Naive thymus-derived CD4-positive, alpha-beta T cell (primary cell): Measurements from ENCODE around the gene ZNHIT2. TPM values are rescaled to one million over a fixed set of nuclear protein-coding genes. Genes with fewer than 3 reads are reported as not detected.

ENCODE experiments used
- ATAC-seq: fragments of 150-1000 bp; cut with Tn5 transposase; 2 replicates; pipeline ENCODE4 v1.10.0; 2021; ENCODE audit warnings: mild to moderate bottlenecking, moderate library complexity
- CTCF ChIA-PET: fragments of 350-600 bp; sonication (Branson Sonifier 250); formaldehyde crosslinking; loops from one replicate; lab custom pipeline; 2021; ENCODE audit warnings: antibody characterized with exemption; lab: Charles Lee
- POLR2A ChIA-PET: fragments of 350-600 bp; sonication (Branson Sonifier 250); formaldehyde crosslinking; loops from one replicate; lab custom pipeline; 2021; ENCODE audit warnings: antibody characterized with exemption, inconsistent platforms; lab: Charles Lee
- DNase-seq, 9 donors: peaks; one replicate each; pipeline versions ENCODE4 v3.0.0 to v3.0.0-alpha.2; 2020 to 2022; ENCODE audit warnings: mixed read lengths in 1 of 9
- H3K27ac ChIP-seq: one replicate; pipeline ENCODE4 v1.7.0; 2013; ENCODE audit warnings: mild to moderate bottlenecking, low read depth, low read length, moderate library complexity
- H3K27me3 ChIP-seq, 2 donors: one replicate each; pipeline ENCODE4 v1.7.0; 2013; ENCODE audit warnings: low read length in 2 of 2, mild to moderate bottlenecking in 2 of 2, moderate library complexity in 2 of 2; ENCODE audit not compliant: control insufficient read depth in 2 of 2, insufficient read depth in 2 of 2
- H3K36me3 ChIP-seq, 3 experiments: 1 replicate in 2 of 3; 2 replicates in 1 of 3; pipeline ENCODE4 v1.7.0; 2013; ENCODE audit warnings: low read length in 3 of 3, mild to moderate bottlenecking in 3 of 3, moderate library complexity in 1 of 3; ENCODE audit not compliant: insufficient read depth in 3 of 3, control insufficient read depth in 2 of 3
- H3K4me1 ChIP-seq, 2 donors: one replicate each; pipeline ENCODE4 v1.7.0; 2013; ENCODE audit warnings: low read length in 2 of 2, mild to moderate bottlenecking in 2 of 2, moderate library complexity in 1 of 2; ENCODE audit not compliant: control insufficient read depth in 2 of 2, insufficient read depth in 2 of 2
- H3K4me3 ChIP-seq: 2 replicates; pipeline ENCODE4 v1.7.0; 2013; ENCODE audit warnings: mild to moderate bottlenecking, low read length
- H3K9me3 ChIP-seq, 3 experiments: 1 replicate in 2 of 3; 2 replicates in 1 of 3; pipeline ENCODE4 v1.7.0; 2013; ENCODE audit warnings: low read length in 3 of 3; ENCODE audit not compliant: control insufficient read depth in 2 of 3
- H3K27ac Mint-ChIP-seq, 9 donors: one replicate each; pipeline ENCODE4 v1.8.0; 2020 to 2022; ENCODE audit warnings: mixed read lengths in 9 of 9, mild to moderate bottlenecking in 8 of 9, moderate library complexity in 5 of 9, inconsistent platforms in 2 of 9
- H3K27me3 Mint-ChIP-seq, 5 donors: one replicate each; pipeline ENCODE4 v1.8.0; 2021 to 2022; ENCODE audit warnings: mixed read lengths in 5 of 5, mild to moderate bottlenecking in 1 of 5
- H3K36me3 Mint-ChIP-seq, 5 donors: one replicate each; pipeline ENCODE4 v1.8.0; 2020 to 2022; ENCODE audit warnings: mixed read lengths in 5 of 5, mild to moderate bottlenecking in 3 of 5, inconsistent platforms in 1 of 5
- H3K4me1 Mint-ChIP-seq, 7 donors: one replicate each; pipeline ENCODE4 v1.8.0; 2020 to 2022; ENCODE audit warnings: mixed read lengths in 7 of 7, mild to moderate bottlenecking in 3 of 7, inconsistent platforms in 1 of 7
- H3K4me3 Mint-ChIP-seq, 10 donors: one replicate each; pipeline ENCODE4 v1.8.0; 2020 to 2022; ENCODE audit warnings: mild to moderate bottlenecking in 10 of 10, mixed read lengths in 10 of 10, moderate library complexity in 6 of 10, inconsistent platforms in 2 of 10
- H3K9me3 Mint-ChIP-seq, 11 donors: one replicate each; pipeline ENCODE4 v1.8.0; 2020 to 2022; ENCODE audit warnings: mixed read lengths in 11 of 11, mild to moderate bottlenecking in 4 of 11, inconsistent platforms in 1 of 11, moderate library complexity in 1 of 11
- intact Hi-C, 2 donors: fragments of 100-400 bp; cut with micrococcal nuclease; formaldehyde crosslinking; loops; one replicate each; pipeline ENCODE4 v1.15.1; 2023
- polyA plus RNA-seq, 2 donors: library from polyadenylated mRNA; unstranded; fragments of 300-500 nt; fragmentation: Illumina TruSeq; gene quantifications; one replicate each; pipeline ENCODE4 v1.2.3, GENCODE V29; 2021
- total RNA-seq, 6 experiments: library from RNA in 5 of 6; stranded (reverse) in 5 of 6; gene quantifications; 1 replicate in 5 of 6; 2 replicates in 1 of 6; pipeline ENCODE4 v1.2.3 and lab custom pipeline; 2021 to 2026

ZNHIT2 gene
- total and polyA plus RNA-seq, 7 experiments from 2014 or later: 9.9 to 35.6 (median 14.3) TPM

GRCh38 chr11:65085446-65085845, 32.1 kb downstream of the ZNHIT2 start:
- ATAC-seq (no peak), DNase-seq (no peak)
- H3K9me3 ChIP-seq: no peaks in the 10 kb centered on the region
- H3K27ac ChIP-seq: peak overlapping the region; percentile 86
- peaks cover 20 to 43% (median 27%) of the 10 kb centered on the region in 7 donors for H3K4me1 Mint-ChIP-seq
- H3K36me3 ChIP-seq: peaks cover 0 to 43% (median 11%) of the 10 kb centered on the region in 3 experiments
- H3K4me1 ChIP-seq: peaks cover 13 to 14% of the 10 kb centered on the region in 2 donors
- CTCF ChIA-PET: interaction anchor here (0.8 to 1.4 kb wide), 3 partner anchors 14 to 71 kb away, joined by 3 to 7 read pairs (median 4); partner anchors contain the start of gene ARL2
- peaks cover 0 to 4% (median 0%) of the 10 kb centered on the region in 5 donors for H3K27me3 Mint-ChIP-seq
- H3K4me3 Mint-ChIP-seq: peak overlapping the region; percentile 88 to 99 (median 93)
- peak overlapping the region; percentile 9 to 99 (median 97) for H3K27ac Mint-ChIP-seq
- intact Hi-C loops: loop anchor here in 1 of 2 donors (10.0 kb wide), 1 partner anchor 241 kb away; the partner anchor contains the start of gene CDC42BPG
- peaks cover 0 to 9% (median 0%) of the 10 kb centered on the region in 11 donors for H3K9me3 Mint-ChIP-seq
- POLR2A ChIA-PET: interaction anchor here (0.7 to 3.2 kb wide), 8 partner anchors 10 to 71 kb away, joined by 3 to 22 read pairs (median 4); partner anchors contain the start of genes FAU, MRPL49, SYVN1 and VPS51
- H3K4me3 ChIP-seq: no peak overlapping the region
- H3K36me3 Mint-ChIP-seq: peaks cover 0 to 26% (median 17%) of the 10 kb centered on the region in 5 donors
- H3K27me3 ChIP-seq: no peaks in the 10 kb centered on the region

GRCh38 chr11:65084598-65085375, 32.7 kb downstream of the ZNHIT2 start:
- no peak for DNase-seq
- peaks cover 0 to 43% (median 11%) of the 10 kb centered on the region in 3 experiments for H3K36me3 ChIP-seq
- H3K27me3 Mint-ChIP-seq: peaks cover 0 to 4% (median 0%) of the 10 kb centered on the region in 5 donors
- H3K4me1 Mint-ChIP-seq: peaks cover 20 to 46% (median 27%) of the 10 kb centered on the region in 7 donors
- ATAC-seq: no peak
- POLR2A ChIA-PET: interaction anchor here (0.8 to 3.2 kb wide), 7 partner anchors 10 to 56 kb away, joined by 3 to 22 read pairs (median 5); partner anchors contain the start of genes FAU, MRPL49, SYVN1 and VPS51
- H3K27ac ChIP-seq: peak overlapping the region; percentile 86
- H3K27ac Mint-ChIP-seq: peak overlapping the region; percentile 94 to 99 (median 97)
- no peaks in the 10 kb centered on the region for H3K27me3 ChIP-seq
- CTCF ChIA-PET: interaction anchor here (0.8 to 1.4 kb wide), 3 partner anchors 15 to 71 kb away, joined by 3 to 7 read pairs (median 4); partner anchors contain the start of gene ARL2
- peak overlapping the region; percentile 88 to 99 (median 93) for H3K4me3 Mint-ChIP-seq
- peak overlapping the region; percentile 61 for H3K4me3 ChIP-seq
- peaks cover 0 to 10% (median 0%) of the 10 kb centered on the region in 11 donors for H3K9me3 Mint-ChIP-seq
- intact Hi-C loops: loop anchor here (1.0 to 10.0 kb wide), 14 partner anchors 12 to 240 kb away; partner anchors contain the start of genes FAU (in 2 of the 2), MRPL49 (in 2 of the 2), PPP2R5B (in 2 of the 2) and SNX15 (in 2 of the 2)
- peaks cover 0 to 29% (median 17%) of the 10 kb centered on the region in 5 donors for H3K36me3 Mint-ChIP-seq
- peaks cover 13 to 14% of the 10 kb centered on the region in 2 donors for H3K4me1 ChIP-seq
- no peaks in the 10 kb centered on the region for H3K9me3 ChIP-seq

GRCh38 chr11:65083834-65084597, 33.5 kb downstream of the ZNHIT2 start, which contains the start of the genes CDCA5 and ZFPL1:
TSS of gene CDCA5 (minus strand) at chr11:65084040. CDS start at chr11:65083978, 62 bp downstream.
TSS of gene ZFPL1 (plus strand) at chr11:65084222. CDS start at chr11:65084699, 477 bp downstream.
- intact Hi-C loops: loop anchor here (1.0 to 10.0 kb wide), 14 partner anchors 12 to 239 kb away; partner anchors contain the start of genes FAU (in 2 of the 2), MRPL49 (in 2 of the 2), PPP2R5B (in 2 of the 2) and SNX15 (in 2 of the 2)
- ChIA-PET CTCF (interaction anchor here (1.3 kb wide), 1 partner anchor 34 kb away, joined by 3 read pairs; no protein-coding TSS in a partner anchor), POLR2A (interaction anchor here (0.7 to 1.6 kb wide), 6 partner anchors 12 to 194 kb away, joined by 3 to 4 read pairs (median 4); partner anchors contain the start of genes ARL2, TM7SF2 and VPS51)
- H3K4me3 ChIP-seq: peak within 1 kb of the TSS; percentile 61
- no peaks in the 10 kb centered on the region for H3K27me3 ChIP-seq
- peak within 1 kb of the TSS; percentile 86 for H3K27ac ChIP-seq
- H3K27me3 Mint-ChIP-seq: peaks cover 0 to 4% (median 0%) of the 10 kb centered on the region in 5 donors
- H3K9me3 Mint-ChIP-seq: peaks cover 0 to 10% (median 0%) of the 10 kb centered on the region in 11 donors
- peaks cover 13 to 14% of the 10 kb centered on the region in 2 donors for H3K4me1 ChIP-seq
- ATAC-seq (peak; percentile 96), DNase-seq (peak; percentile 94 to 98 (median 97))
- peaks cover 0 to 36% (median 11%) of the 10 kb centered on the region in 3 experiments for H3K36me3 ChIP-seq
- H3K36me3 Mint-ChIP-seq: peaks cover 0 to 26% (median 14%) of the 10 kb centered on the region in 5 donors
- peak within 1 kb of the TSS; percentile 88 to 99 (median 93) for H3K4me3 Mint-ChIP-seq
- peaks cover 20 to 49% (median 27%) of the 10 kb centered on the region in 7 donors for H3K4me1 Mint-ChIP-seq
- H3K9me3 ChIP-seq: no peaks in the 10 kb centered on the region
- peak within 1 kb of the TSS; percentile 94 to 99 (median 97) for H3K27ac Mint-ChIP-seq

DNA sequence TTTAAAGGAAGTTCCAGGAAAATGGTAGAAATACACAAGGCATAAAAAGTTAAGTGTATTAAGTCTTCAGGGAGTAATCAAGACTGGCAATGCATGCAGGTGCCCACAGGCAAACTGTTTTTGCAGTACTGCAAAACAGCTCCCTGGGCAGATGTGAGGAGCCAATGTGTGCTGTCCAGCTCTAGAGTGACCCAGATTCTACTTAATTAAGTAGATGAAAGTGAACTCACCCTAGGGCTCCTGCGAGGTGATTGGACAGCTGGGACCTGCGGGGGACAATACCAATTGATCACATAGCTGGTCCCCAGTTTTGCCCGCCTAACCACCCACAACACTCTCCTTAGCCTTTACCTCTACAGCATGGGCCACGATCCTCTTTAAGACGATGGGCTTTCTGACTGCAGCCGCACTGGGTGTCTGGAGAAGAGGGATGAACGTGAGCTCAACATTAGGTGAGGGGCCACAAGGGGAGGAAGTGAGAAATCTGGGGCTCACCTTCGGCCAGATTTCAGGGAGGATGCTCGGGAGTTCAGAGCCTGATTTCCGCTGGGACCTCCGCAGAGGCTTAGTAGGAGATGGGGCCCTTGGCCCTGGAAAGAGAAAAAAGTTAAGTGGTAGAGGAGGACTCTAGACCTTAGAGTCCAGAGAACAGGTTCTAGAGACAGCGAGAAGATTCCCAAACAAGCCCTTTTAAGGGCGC, 34.2 kb downstream of the ZNHIT2 start:
- Mint-ChIP-seq H3K27me3 (peaks cover 0 to 4% (median 0%) of the 10 kb centered on the region in 5 donors), H3K4me3 (peak overlapping the region; percentile 88 to 99 (median 93)), H3K27ac (peak overlapping the region; percentile 94 to 99 (median 97)), H3K36me3 (peaks cover 0 to 26% (median 8%) of the 10 kb centered on the region in 5 donors), H3K9me3 (peaks cover 0 to 10% (median 0%) of the 10 kb centered on the region in 11 donors), H3K4me1 (peaks cover 22 to 56% (median 30%) of the 10 kb centered on the region in 7 donors)
- peaks cover 13 to 14% of the 10 kb centered on the region in 2 donors for H3K4me1 ChIP-seq
- peak overlapping the region; percentile 86 for H3K27ac ChIP-seq
- H3K36me3 ChIP-seq: peaks cover 0 to 29% (median 11%) of the 10 kb centered on the region in 3 experiments
- DNase-seq (no peak), ATAC-seq (no peak)
- H3K4me3 ChIP-seq: peak overlapping the region; percentile 61
- intact Hi-C loops: loop anchor here in 1 of 2 donors (10.0 kb wide), 1 partner anchor 238 kb away; the partner anchor contains the start of gene CDC42BPG
- H3K27me3 ChIP-seq: no peaks in the 10 kb centered on the region
- ChIA-PET POLR2A (interaction anchor here (0.7 to 2.2 kb wide), 9 partner anchors 13 to 194 kb away, joined by 3 to 11 read pairs (median 3); partner anchors contain the start of genes ARL2, TM7SF2, VPS51 and ZNHIT2), CTCF (interaction anchor here (0.7 to 1.3 kb wide), 4 partner anchors 11 to 69 kb away, joined by 3 to 6 read pairs (median 3); partner anchors contain the start of gene ARL2)
- H3K9me3 ChIP-seq: no peaks in the 10 kb centered on the region

GRCh38 chr11:65078786-65079342, 38.6 kb downstream of the ZNHIT2 start:
- H3K27ac ChIP-seq: no peak overlapping the region
- ChIA-PET POLR2A (interaction anchor here (0.9 kb wide), 1 partner anchor 52 kb away, joined by 3 read pairs; the partner anchor contains the start of gene SNX15), CTCF (interaction anchor here (2.0 kb wide), 1 partner anchor 66 kb away, joined by 6 read pairs; no protein-coding TSS in a partner anchor)
- Mint-ChIP-seq H3K27me3 (peaks cover 0 to 2% (median 0%) of the 10 kb centered on the region in 5 donors), H3K4me3 (peak overlapping the region in 1 of 10 donors; percentile 48), H3K27ac (peak overlapping the region in 3 of 9 donors; percentile 49 to 83 (median 71)), H3K9me3 (peaks cover 0 to 5% (median 0%) of the 10 kb centered on the region in 11 donors), H3K36me3 (peaks cover 0 to 15% (median 0%) of the 10 kb centered on the region in 5 donors), H3K4me1 (peaks cover 7 to 51% (median 14%) of the 10 kb centered on the region in 7 donors)
- H3K9me3 ChIP-seq: no peaks in the 10 kb centered on the region
- intact Hi-C loops: loop anchor here (1.0 to 2.0 kb wide), 4 partner anchors 18 to 66 kb away; partner anchors contain the start of genes SAC3D1 (in 1 of the 2), SNX15 (in 1 of the 2) and VPS51 (in 1 of the 2)
- ATAC-seq (no peak), DNase-seq (no peak)
- H3K4me3 ChIP-seq: no peak overlapping the region
- no peaks in the 10 kb centered on the region for H3K36me3 ChIP-seq
- no peaks in the 10 kb centered on the region for H3K27me3 ChIP-seq
- H3K4me1 ChIP-seq: peaks cover 3 to 4% of the 10 kb centered on the region in 2 donors
